ENCODE measurements around the gene LRRC52.
"Not testable (repeated sequence)": the region's sequence is repeated elsewhere in the genome, so short reads cannot be mapped to it uniquely, and the experiment has no call there.

Gene LRRC52

GRCh38 chr1:165580931-165581871 is 37.4 kb downstream of the LRRC52 start:
- FAIRE-seq (no peak), DNase-seq (ENCODE audit: insufficient read length, low spot score) (no peak)

- FAIRE-seq (no peak), DNase-seq (ENCODE audit: insufficient read length, low spot score) (no peak)
Measured at GRCh38 chr1:165581926-165582325, 38.1 kb downstream of the LRRC52 start.

GRCh38 chr1:165586398-165586797 is 42.6 kb downstream of the LRRC52 start:
- no peak for DNase-seq (ENCODE audit: insufficient read length, low spot score)

DNA sequence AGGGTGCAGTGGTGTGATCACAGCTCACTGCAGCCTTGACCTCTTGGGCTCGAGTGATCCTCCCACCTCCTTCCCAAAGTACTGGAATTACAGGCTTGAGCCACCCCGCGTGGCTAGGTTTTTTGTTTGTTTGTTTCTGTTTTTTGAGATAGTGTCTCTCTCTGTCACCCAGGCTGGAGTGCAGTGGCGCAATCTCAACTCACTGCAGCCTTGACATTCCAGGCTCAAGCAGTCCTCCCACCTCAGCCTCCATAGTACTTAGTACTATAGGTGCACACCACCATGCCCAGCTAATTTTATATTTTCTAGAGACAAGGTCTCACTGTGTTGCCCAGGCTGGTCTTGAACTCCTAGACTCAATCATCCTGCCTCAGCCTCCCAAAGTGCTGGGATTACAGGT is 47.6 kb downstream of the LRRC52 start:
- not testable (repeated sequence) for FAIRE-seq; DNase-seq (ENCODE audit: insufficient read length, low spot score)

More at GRCh38 chr1:165586398-165586797, 42.6 kb downstream of the LRRC52 start:
- FAIRE-seq = no peak

DNA sequence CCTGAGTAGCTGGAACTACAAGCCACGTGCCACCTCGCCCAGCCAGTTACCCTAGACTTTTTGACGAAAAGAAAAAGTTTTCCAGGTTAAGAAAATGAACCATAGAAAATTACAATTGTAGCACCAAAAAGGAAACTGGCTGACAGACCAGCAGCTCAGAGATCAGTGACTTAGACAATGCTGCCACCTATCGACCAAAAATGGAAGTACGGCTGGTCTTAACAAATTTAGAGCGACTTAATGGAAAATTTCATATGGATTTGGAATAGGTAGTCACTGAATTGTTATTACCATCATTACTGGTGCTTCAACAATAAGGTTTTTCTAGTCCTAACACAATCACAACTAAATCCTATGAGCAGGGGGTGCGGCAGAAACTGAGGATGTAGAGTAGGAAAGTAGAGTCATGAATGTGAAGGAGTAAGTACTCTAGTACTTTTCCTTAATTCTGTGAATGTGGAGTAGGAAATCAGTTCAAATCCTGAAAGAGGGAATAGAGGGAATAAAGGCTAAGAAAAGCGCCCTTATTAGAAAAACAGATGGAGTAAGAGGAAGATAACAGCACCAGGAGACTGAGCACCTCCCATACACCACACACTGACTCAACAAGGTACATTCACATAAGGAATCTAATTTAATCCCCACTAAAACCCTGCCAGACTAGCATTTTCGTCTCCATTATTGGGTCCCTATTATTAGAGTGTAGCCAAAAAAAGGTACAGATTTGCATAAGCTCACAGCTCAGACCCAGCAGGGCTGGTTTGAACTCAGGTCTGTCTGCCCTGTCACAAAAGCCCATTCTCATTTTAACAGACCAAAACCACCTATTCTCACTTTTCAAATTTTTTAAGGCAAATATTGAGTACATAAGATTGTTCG is 49.4 kb downstream of the LRRC52 start:
- DNase-seq (ENCODE audit: insufficient read length, low spot score) (peak; percentile 53), FAIRE-seq (no peak)

GRCh38 chr1:165595246-165595938 is 51.6 kb downstream of the LRRC52 start:
- DNase-seq (ENCODE audit: insufficient read length, low spot score) = no peak
- FAIRE-seq = no peak

DNA sequence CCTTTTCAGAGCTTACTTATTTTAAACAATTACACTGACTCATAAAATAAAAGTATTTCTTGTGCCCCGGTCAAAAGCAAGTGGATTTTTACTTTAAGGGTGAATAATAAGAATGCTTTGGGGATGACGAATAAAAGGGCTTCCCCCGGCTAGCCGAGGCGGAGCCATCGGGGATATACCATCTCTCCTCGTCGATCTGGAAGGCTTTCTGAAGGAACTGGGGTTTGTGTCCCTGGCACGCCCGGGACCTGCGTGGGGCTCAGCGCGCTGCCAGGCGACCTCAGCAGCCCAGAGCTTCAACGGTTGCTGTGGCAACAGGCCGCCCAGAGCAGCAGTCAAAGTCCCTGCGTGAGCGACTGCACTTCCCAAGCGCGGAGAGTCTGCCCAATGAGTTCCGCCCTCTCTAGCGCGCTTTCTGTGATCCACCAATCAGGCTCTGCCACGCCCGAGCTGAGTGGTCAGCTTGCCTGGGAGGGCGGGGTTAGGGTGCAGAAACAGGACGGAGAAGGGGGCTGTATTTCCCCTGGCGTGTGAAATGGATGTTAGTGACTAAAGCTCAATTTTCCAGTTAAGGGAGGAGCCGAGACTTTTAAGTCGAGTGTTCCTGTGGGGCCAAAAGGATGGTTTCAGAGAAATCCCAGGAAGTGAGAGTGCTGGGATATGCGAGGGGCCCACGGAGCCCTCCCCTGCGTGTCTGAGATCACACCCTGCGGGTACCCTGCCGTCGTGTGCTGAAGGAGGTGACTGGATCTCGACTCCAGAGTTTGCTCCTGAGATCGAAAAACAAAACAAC is 54.3 kb downstream of the LRRC52 start:
- peak; percentile 74 for FAIRE-seq
- DNase-seq (ENCODE audit: insufficient read length, low spot score) = peak; percentile 94

- DNase-seq (ENCODE audit: insufficient read length, low spot score) = no peak
Measured at GRCh38 chr1:165598676-165599059, 54.9 kb downstream of the LRRC52 start.

GRCh38 chr1:165600793-165601192 is 57.0 kb downstream of the LRRC52 start:
- FAIRE-seq (no peak), DNase-seq (ENCODE audit: insufficient read length, low spot score) (no peak)

More at GRCh38 chr1:165598676-165599059, 54.9 kb downstream of the LRRC52 start:
- FAIRE-seq = no peak

DNA sequence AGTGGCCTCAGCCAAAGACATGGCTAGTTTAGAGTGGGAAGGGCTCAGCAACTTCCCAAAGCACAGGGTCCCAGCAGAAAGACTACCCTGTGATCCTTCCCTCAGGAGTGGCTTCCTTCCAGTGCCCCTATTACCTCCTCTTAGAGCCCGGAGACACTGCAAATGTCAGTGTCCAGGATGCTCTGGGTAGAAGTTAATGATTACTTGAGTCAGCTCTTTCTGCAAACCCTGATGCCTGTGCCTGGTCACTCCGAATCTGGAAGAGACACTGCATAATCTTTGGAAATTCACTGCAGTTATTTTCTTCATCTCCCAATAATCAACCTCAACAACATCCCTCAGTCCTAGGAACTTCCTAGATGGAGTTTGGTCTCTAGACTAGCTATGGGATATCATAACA is 60.0 kb downstream of the LRRC52 start:
- FAIRE-seq (no peak), DNase-seq (ENCODE audit: insufficient read length, low spot score) (no peak)

GRCh38 chr1:165605246-165605645 is 61.4 kb downstream of the LRRC52 start:
- no peak for DNase-seq (ENCODE audit: insufficient read length, low spot score)
- no peak for FAIRE-seq

DNA sequence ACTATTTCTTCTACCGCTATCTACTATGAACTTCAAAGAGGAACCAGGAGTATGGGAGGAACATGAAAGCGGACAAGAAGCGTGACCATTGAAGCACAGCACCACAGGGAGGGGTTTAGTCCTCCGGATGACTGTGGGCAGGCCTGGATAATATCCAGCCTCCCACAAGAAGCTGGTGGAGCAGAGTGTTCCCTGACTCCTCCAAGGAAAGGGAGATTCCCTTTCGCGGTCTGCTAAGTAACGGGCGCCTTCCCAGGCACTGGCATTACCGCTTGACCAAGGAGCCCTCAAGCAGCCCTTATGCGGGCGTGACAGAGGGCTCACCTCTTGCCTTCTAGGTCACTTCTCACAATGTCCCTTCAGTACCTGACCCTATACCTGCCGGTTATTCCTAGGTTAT is 62.9 kb downstream of the LRRC52 start:
- not testable (repeated sequence) for DNase-seq (ENCODE audit: insufficient read length, low spot score); FAIRE-seq

DNA sequence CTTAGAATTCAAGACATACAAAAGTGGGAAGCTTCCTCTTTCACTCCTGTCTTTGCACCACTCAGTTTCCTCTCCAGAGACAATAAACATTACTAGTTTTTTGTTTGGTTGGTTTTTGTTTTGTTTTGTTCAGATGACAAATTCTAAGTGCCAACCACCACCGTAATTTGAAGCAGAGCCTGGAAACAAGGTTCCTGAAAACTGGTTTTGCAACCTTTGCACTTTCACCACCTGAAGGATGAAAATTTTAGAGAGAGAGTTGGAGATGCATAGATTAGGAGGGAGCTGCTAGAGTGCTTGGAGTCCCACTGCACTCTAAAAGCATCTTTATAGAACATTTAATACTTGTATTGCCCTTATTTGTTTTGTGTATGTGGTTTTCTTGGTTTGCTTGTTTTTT is 67.1 kb downstream of the LRRC52 start:
- no peak for FAIRE-seq

GRCh38 chr1:165612062-165612461 is 68.3 kb downstream of the LRRC52 start:
- no peak for FAIRE-seq

More for the DNA sequence above, 67.1 kb downstream of the LRRC52 start:
- no peak for DNase-seq (ENCODE audit: insufficient read length, low spot score)

More at GRCh38 chr1:165612062-165612461, 68.3 kb downstream of the LRRC52 start:
- no peak for DNase-seq (ENCODE audit: insufficient read length, low spot score)

Measured in HTR-8/SVneo (cell line).